H9 (cell line): ENCODE results near the gene GRIP1. TPM values are rescaled to one million over a fixed set of nuclear protein-coding genes. Genes with fewer than 3 reads are reported as not detected.

Source experiments
- DNase-seq: peaks from one replicate; pipeline ENCODE4 v3.0.0-alpha.2; 2017
- H2AFZ ChIP-seq: one replicate; pipeline ENCODE4 v1.6.1; 2013; ENCODE audit warnings: mild to moderate bottlenecking, low read length, control low read depth, moderate library complexity
- H2AK5ac ChIP-seq: 2 replicates; pipeline ENCODE4 v1.6.1; 2013; ENCODE audit warnings: low read length, control low read depth, mixed read lengths; ENCODE audit not compliant: insufficient read length
- H2BK120ac ChIP-seq: one replicate; pipeline ENCODE4 v1.6.1; 2013; ENCODE audit warnings: low read depth, mild to moderate bottlenecking, low read length, control low read depth, inconsistent platforms; ENCODE audit not compliant: poor library complexity, severe bottlenecking
- H2BK12ac ChIP-seq: 2 replicates; pipeline ENCODE4 v1.6.1; 2013; ENCODE audit warnings: low read length, control low read depth, mixed read lengths, low read depth; ENCODE audit not compliant: insufficient read length
- H2BK15ac ChIP-seq: 2 replicates; pipeline ENCODE4 v1.6.1; 2013; ENCODE audit warnings: low read depth, low read length, control low read depth
- H2BK20ac ChIP-seq: one replicate; pipeline ENCODE4 v1.6.1; 2013; ENCODE audit warnings: low read depth, mild to moderate bottlenecking, low read length, control low read depth, inconsistent platforms; ENCODE audit not compliant: poor library complexity, severe bottlenecking
- H2BK5ac ChIP-seq: 2 replicates; pipeline ENCODE4 v1.6.1; 2013; ENCODE audit warnings: low read length, control low read depth, mixed read lengths; ENCODE audit not compliant: insufficient read length
- H3K14ac ChIP-seq: 2 replicates; pipeline ENCODE4 v1.6.1; 2013; ENCODE audit warnings: low read length, control low read depth; ENCODE audit not compliant: insufficient read depth
- H3K18ac ChIP-seq: 2 replicates; pipeline ENCODE4 v1.6.1; 2013; ENCODE audit warnings: low read depth, mild to moderate bottlenecking, mixed read lengths, low read length, control low read depth; ENCODE audit not compliant: insufficient read length
- H3K23ac ChIP-seq: 2 replicates; pipeline ENCODE4 v1.6.1; 2013; ENCODE audit warnings: low read length, control low read depth, mixed read lengths, low read depth; ENCODE audit not compliant: insufficient read length
- H3K23me2 ChIP-seq: 2 replicates; pipeline ENCODE4 v1.6.1; 2013; ENCODE audit warnings: low read depth, mild to moderate bottlenecking, mixed read lengths, low read length, control low read depth; ENCODE audit not compliant: insufficient read length, poor library complexity, severe bottlenecking
- H3K27ac ChIP-seq: 2 replicates; pipeline ENCODE4 v1.5.1; 2013; ENCODE audit warnings: low read length, control low read depth, mixed read lengths, low read depth; ENCODE audit not compliant: insufficient read length
- H3K27me3 ChIP-seq: 2 replicates; pipeline ENCODE4 v1.6.1; 2013; ENCODE audit warnings: low read length, control low read depth, inconsistent platforms; ENCODE audit not compliant: insufficient read depth
- H3K4ac ChIP-seq: 2 replicates; pipeline ENCODE4 v1.6.1; 2013; ENCODE audit warnings: low read depth, mild to moderate bottlenecking, control low read depth, inconsistent platforms, low read length, moderate library complexity
- H3K4me1 ChIP-seq: 2 replicates; pipeline ENCODE4 v1.6.1; 2013; ENCODE audit warnings: low read length, control low read depth, inconsistent platforms; ENCODE audit not compliant: insufficient read depth
- H3K4me2 ChIP-seq: 2 replicates; pipeline ENCODE4 v1.6.1; 2013; ENCODE audit warnings: low read length, control low read depth, mixed read lengths; ENCODE audit not compliant: insufficient read length, insufficient read depth
- H3K56ac ChIP-seq: 2 replicates; pipeline ENCODE4 v1.6.1; 2013; ENCODE audit warnings: low read depth, mild to moderate bottlenecking, mixed read lengths, low read length, control low read depth; ENCODE audit not compliant: insufficient read length
- H3K79me1 ChIP-seq: 2 replicates; pipeline ENCODE4 v1.6.1; 2013; ENCODE audit warnings: low read depth, mild to moderate bottlenecking, moderate library complexity, low read length, control low read depth, inconsistent platforms; ENCODE audit not compliant: insufficient read depth, poor library complexity, severe bottlenecking
- H3K79me2 ChIP-seq: 2 replicates; pipeline ENCODE4 v1.6.1; 2013; ENCODE audit warnings: low read length, control low read depth, inconsistent platforms; ENCODE audit not compliant: insufficient read depth
- H3K9ac ChIP-seq: 2 replicates; pipeline ENCODE4 v1.6.1; 2013; ENCODE audit warnings: low read length, control low read depth, mixed read lengths; ENCODE audit not compliant: insufficient read length; ENCODE audit errors: extremely low read depth
- H3K9me3 ChIP-seq: one replicate; pipeline ENCODE4 v1.6.1; 2013; ENCODE audit warnings: low read depth, low read length, inconsistent platforms; ENCODE audit not compliant: control insufficient read depth
- H3T11ph ChIP-seq: one replicate; pipeline ENCODE4 v1.6.1; 2013; ENCODE audit warnings: mild to moderate bottlenecking, low read length, control low read depth, inconsistent platforms
- H4K20me1 ChIP-seq: one replicate; pipeline ENCODE4 v1.6.1; 2013; ENCODE audit not compliant: control insufficient read depth, insufficient read length, insufficient read depth
- H4K5ac ChIP-seq: 2 replicates; pipeline ENCODE4 v1.6.1; 2013; ENCODE audit warnings: low read depth, mild to moderate bottlenecking, mixed read lengths, low read length, control low read depth; ENCODE audit not compliant: insufficient read length
- H4K8ac ChIP-seq: replicated peaks from 2 replicates; pipeline ENCODE4 v1.6.1; 2013; ENCODE audit warnings: low read length, control low read depth, mixed read lengths, low read depth; ENCODE audit not compliant: insufficient read length
- H4K91ac ChIP-seq: 2 replicates; pipeline ENCODE4 v1.6.1; 2013; ENCODE audit warnings: low read depth, mild to moderate bottlenecking, moderate library complexity, mixed read lengths, low read length, control low read depth; ENCODE audit not compliant: insufficient read length
- H3K27ac Mint-ChIP-seq, 3 experiments: 2 replicates in 2 of 3; 3 replicates in 1 of 3; pipeline ENCODE4 v1.8.0; 2020 to 2021; ENCODE audit warnings: mixed read lengths in 3 of 3, mild to moderate bottlenecking in 1 of 3, moderate library complexity in 1 of 3
- H3K27me3 Mint-ChIP-seq: 2 replicates; pipeline ENCODE4 v1.8.0; 2021; ENCODE audit warnings: low read depth, mild to moderate bottlenecking, moderate library complexity, mixed read lengths
- H3K36me3 Mint-ChIP-seq, 3 experiments: 2 replicates in 2 of 3; 3 replicates in 1 of 3; pipeline ENCODE4 v1.8.0; 2020 to 2021; ENCODE audit warnings: low read depth in 3 of 3, mixed read lengths in 3 of 3; ENCODE audit not compliant: insufficient read depth in 1 of 3
- H3K4me1 Mint-ChIP-seq, 2 experiments: 2 replicates each; pipeline ENCODE4 v1.8.0; 2020; ENCODE audit warnings: mixed read lengths in 2 of 2
- H3K4me3 Mint-ChIP-seq, 2 experiments: 2 replicates in 1 of 2; 3 replicates in 1 of 2; pipeline ENCODE4 v1.8.0; 2020 to 2021; ENCODE audit warnings: mild to moderate bottlenecking in 2 of 2, mixed read lengths in 2 of 2, moderate library complexity in 1 of 2
- H3K9me3 Mint-ChIP-seq, 2 experiments: 2 replicates in 1 of 2; 3 replicates in 1 of 2; pipeline ENCODE4 v1.8.0; 2020; ENCODE audit warnings: mild to moderate bottlenecking in 2 of 2, mixed read lengths in 2 of 2, moderate library complexity in 1 of 2
- WGBS: extraction: QIAGEN DNeasy Blood & Tissue Kit; methylation state at CpG from one replicate; pipeline ENCODE4 v1.1.7; 2013; ENCODE audit warnings: missing lambda C conversion rate, low lambda C conversion rate, mixed read lengths; ENCODE audit not compliant: insufficient read length; ENCODE audit errors: extremely low coverage; 5-methylcytosine and 5-hydroxymethylcytosine counted together
- total RNA-seq: library from RNA; stranded (reverse); gene quantifications from 2 replicates; pipeline ENCODE4 v1.2.1, GENCODE V29; 2021
- TF ChIP-seq, protein P1 (sequence below): fragments of 200-600 bp; sonication (generic); conservative IDR thresholded peaks from 3 replicates; pipeline ENCODE4 v1.8.0; 2021; ENCODE audit warnings: antibody characterized with exemption, mild to moderate bottlenecking

Gene GRIP1
- total RNA-seq, 1 experiment from 2014 or later = 19.5 TPM

DNA sequence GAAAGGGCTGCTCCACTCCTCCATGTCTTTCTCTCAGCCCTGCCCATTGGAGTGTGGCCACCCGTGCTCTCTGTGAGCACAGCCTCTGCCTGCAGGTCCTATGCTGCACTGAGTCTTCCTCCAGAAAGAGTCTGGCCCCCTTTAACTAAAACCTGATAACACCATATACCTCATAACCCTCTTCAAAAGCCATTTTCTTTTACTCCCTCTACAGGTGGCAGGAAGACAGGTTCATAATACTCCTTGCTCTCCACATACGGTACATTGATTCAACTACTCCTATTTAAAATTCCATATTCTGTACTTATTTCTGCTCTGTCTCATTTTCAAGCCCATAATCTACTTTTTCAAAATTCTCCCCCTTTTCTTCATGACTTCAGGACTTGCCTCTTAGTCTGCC, 232.6 kb downstream of the GRIP1 start:
- Histone ChIP-seq H3K56ac (no peak overlapping the region), H3K23me2 (no peaks in the 10 kb centered on the region), H3K79me1 (no peaks in the 10 kb centered on the region), H2BK5ac (no peak overlapping the region), H3K9me3 (no peaks in the 10 kb centered on the region), H2BK15ac (no peak overlapping the region), H3K79me2 (no peaks in the 10 kb centered on the region), H2BK20ac (no peak overlapping the region), H3K27me3 (no peaks in the 10 kb centered on the region), H3K23ac (no peak overlapping the region), H3T11ph (no peak overlapping the region), H3K18ac (no peak overlapping the region), H4K8ac (no peak overlapping the region), H4K91ac (no peak overlapping the region), H3K4ac (no peak overlapping the region), H2AK5ac (no peak overlapping the region), H3K4me1 (peaks cover 8% of the 10 kb centered on the region), H3K27ac (no peak overlapping the region), H3K9ac (no peak overlapping the region), H4K20me1 (no peaks in the 10 kb centered on the region), H3K4me2 (no peak overlapping the region), H2BK120ac (no peak overlapping the region), H4K5ac (no peak overlapping the region), H3K14ac (no peak overlapping the region), H2BK12ac (no peak overlapping the region), H2AFZ (no peak overlapping the region)
- no peak overlapping the region for H3K4me3 Mint-ChIP-seq
- WGBS = no CpG with 5 or more reads among the region's 2 CpGs
- TF ChIP-seq, protein P1, sequence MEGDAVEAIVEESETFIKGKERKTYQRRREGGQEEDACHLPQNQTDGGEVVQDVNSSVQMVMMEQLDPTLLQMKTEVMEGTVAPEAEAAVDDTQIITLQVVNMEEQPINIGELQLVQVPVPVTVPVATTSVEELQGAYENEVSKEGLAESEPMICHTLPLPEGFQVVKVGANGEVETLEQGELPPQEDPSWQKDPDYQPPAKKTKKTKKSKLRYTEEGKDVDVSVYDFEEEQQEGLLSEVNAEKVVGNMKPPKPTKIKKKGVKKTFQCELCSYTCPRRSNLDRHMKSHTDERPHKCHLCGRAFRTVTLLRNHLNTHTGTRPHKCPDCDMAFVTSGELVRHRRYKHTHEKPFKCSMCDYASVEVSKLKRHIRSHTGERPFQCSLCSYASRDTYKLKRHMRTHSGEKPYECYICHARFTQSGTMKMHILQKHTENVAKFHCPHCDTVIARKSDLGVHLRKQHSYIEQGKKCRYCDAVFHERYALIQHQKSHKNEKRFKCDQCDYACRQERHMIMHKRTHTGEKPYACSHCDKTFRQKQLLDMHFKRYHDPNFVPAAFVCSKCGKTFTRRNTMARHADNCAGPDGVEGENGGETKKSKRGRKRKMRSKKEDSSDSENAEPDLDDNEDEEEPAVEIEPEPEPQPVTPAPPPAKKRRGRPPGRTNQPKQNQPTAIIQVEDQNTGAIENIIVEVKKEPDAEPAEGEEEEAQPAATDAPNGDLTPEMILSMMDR = peak; percentile 29; the same call in 1 of the 3 replicates
- H3K4me1 Mint-ChIP-seq = peaks cover 3 to 5% of the 10 kb centered on the region in 2 experiments; a peak in 3 of 4 replicates
- no peak for DNase-seq
- H3K36me3 Mint-ChIP-seq = peaks cover 0 to 3% (median 0%) of the 10 kb centered on the region in 3 experiments; a peak in 1 of 7 replicates
- no peak overlapping the region for H3K27ac Mint-ChIP-seq
- no peaks in the 10 kb centered on the region for H3K27me3 Mint-ChIP-seq
- no peaks in the 10 kb centered on the region for H3K9me3 Mint-ChIP-seq
